Stimulated activated CD8-positive, alpha-beta memory T cell treated with anti-CD3 and anti-CD28 coated beads, Interleukin-12 subunit alpha, Interleukin-12 subunit beta, amount 100 ng/mL, for 24 hours (primary cell): ENCODE measurements around the gene PAX8.

Source experiments
- DNase-seq: peaks from one replicate; pipeline ENCODE4 v3.0.0-alpha.2; 2020; ENCODE audit errors: extremely low read depth

Gene PAX8

GRCh38 chr2:113167962-113168340 lies 110.8 kb downstream of the PAX8 start:
- no peak for DNase-seq

- no peak for DNase-seq
Observed at GRCh38 chr2:113167115-113167932, 111.4 kb downstream of the PAX8 start.

GRCh38 chr2:113166187-113166645 lies 112.5 kb downstream of the PAX8 start:
- no peak for DNase-seq
